SU-DHL-6 (cell line): Measurements from ENCODE around the gene CD8B2.
"Not testable (repeated sequence)": the region's sequence is repeated elsewhere in the genome, so short reads cannot be mapped to it uniquely, and the experiment has no call there.

ENCODE experiments used
- EZH2phosphoT487 ChIP-seq: fragments of 200-600 bp; sonication (generic), shearing (Covaris generic); conservative IDR thresholded peaks from 2 replicates; pipeline ENCODE4 v1.6.1; 2018; ENCODE audit warnings: mild to moderate bottlenecking, antibody characterized with exemption, low read length, moderate library complexity, mixed read lengths
- TF ChIP-seq, protein P1 (sequence below): fragments of 200-600 bp; sonication (generic); IDR thresholded peaks from one replicate; pipeline ENCODE4 v1.5.1; 2017; ENCODE audit warnings: antibody characterized with exemption, mild to moderate bottlenecking, low read length, moderate library complexity; ENCODE audit not compliant: insufficient read depth, poor library complexity, severe bottlenecking

DNA sequence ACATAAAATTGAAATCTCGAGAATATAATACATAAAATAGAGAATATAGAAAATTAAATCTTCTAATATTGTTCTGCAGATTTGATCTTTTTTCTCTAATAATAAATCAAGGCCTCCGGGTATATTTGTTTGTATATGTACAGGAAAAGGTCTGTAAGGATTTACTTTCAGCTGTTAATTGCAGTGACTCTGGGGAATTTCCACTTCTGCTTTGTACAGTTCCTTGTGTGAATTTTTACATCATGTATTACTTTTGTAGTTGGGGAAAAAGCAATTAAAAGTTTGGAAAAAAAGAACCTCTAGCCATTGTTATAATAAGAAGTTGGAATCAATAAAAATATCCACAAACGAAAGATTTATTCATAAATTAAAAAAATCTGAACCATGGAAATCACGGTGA lies 23.6 kb downstream of the CD8B2 start:
- TF ChIP-seq, protein P1, sequence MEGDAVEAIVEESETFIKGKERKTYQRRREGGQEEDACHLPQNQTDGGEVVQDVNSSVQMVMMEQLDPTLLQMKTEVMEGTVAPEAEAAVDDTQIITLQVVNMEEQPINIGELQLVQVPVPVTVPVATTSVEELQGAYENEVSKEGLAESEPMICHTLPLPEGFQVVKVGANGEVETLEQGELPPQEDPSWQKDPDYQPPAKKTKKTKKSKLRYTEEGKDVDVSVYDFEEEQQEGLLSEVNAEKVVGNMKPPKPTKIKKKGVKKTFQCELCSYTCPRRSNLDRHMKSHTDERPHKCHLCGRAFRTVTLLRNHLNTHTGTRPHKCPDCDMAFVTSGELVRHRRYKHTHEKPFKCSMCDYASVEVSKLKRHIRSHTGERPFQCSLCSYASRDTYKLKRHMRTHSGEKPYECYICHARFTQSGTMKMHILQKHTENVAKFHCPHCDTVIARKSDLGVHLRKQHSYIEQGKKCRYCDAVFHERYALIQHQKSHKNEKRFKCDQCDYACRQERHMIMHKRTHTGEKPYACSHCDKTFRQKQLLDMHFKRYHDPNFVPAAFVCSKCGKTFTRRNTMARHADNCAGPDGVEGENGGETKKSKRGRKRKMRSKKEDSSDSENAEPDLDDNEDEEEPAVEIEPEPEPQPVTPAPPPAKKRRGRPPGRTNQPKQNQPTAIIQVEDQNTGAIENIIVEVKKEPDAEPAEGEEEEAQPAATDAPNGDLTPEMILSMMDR, result not testable (repeated sequence)
- TF ChIP-seq EZH2phosphoT487, result not testable (repeated sequence)
